Activated naive CD4-positive, alpha-beta T cell treated with anti-CD3 and anti-CD28 coated beads, Interleukin-2, amount 50 U/mL, for 16 hours (primary cell): ENCODE data around the gene NHLH1.

ENCODE experiments used
- DNase-seq: peaks from one replicate; pipeline ENCODE4 v3.0.0-alpha.2; 2020

Gene NHLH1

GRCh38 chr1:160359559-160360226 lies 7.2 kb upstream of the NHLH1 start:
- DNase-seq, result no peak

GRCh38 chr1:160360227-160360695 lies 6.6 kb upstream of the NHLH1 start:
- no peak for DNase-seq

GRCh38 chr1:160361199-160361598 lies 5.7 kb upstream of the NHLH1 start:
- DNase-seq, result no peak

GRCh38 chr1:160361814-160362167 lies 5.1 kb upstream of the NHLH1 start:
- DNase-seq, result no peak

- DNase-seq, result no peak
Observed at GRCh38 chr1:160362168-160362957, 4.5 kb upstream of the NHLH1 start.

GRCh38 chr1:160363010-160363409 lies 3.9 kb upstream of the NHLH1 start:
- DNase-seq, result no peak

- DNase-seq, result no peak
Observed at GRCh38 chr1:160363951-160364735, 2.7 kb upstream of the NHLH1 start.

GRCh38 chr1:160365325-160365724 lies 1.5 kb upstream of the NHLH1 start:
- no peak for DNase-seq

GRCh38 chr1:160367516-160367900 lies 637 bp downstream of the NHLH1 start:
- no peak for DNase-seq

GRCh38 chr1:160367934-160368923 lies 1.4 kb downstream of the NHLH1 start:
- DNase-seq, result no peak

GRCh38 chr1:160369087-160369486 lies 2.2 kb downstream of the NHLH1 start:
- no peak for DNase-seq

- DNase-seq, result no peak
Observed at GRCh38 chr1:160370561-160371345, 3.9 kb downstream of the NHLH1 start.

- no peak for DNase-seq
Observed at GRCh38 chr1:160371346-160371631, 4.4 kb downstream of the NHLH1 start.

- no peak for DNase-seq
Observed at GRCh38 chr1:160371756-160372155, 4.9 kb downstream of the NHLH1 start.

GRCh38 chr1:160373696-160374095 lies 6.8 kb downstream of the NHLH1 start:
- no peak for DNase-seq

- DNase-seq, result no peak
Observed at GRCh38 chr1:160374306-160375110, 7.6 kb downstream of the NHLH1 start.

- DNase-seq, result no peak
Observed at GRCh38 chr1:160375788-160376524, 9.1 kb downstream of the NHLH1 start.

- DNase-seq, result no peak
Observed at GRCh38 chr1:160376525-160377131, 9.8 kb downstream of the NHLH1 start.

- no peak for DNase-seq
Observed at GRCh38 chr1:160377585-160378206, 10.8 kb downstream of the NHLH1 start.
